ENCODE data around the gene NAPSA. TPM values are rescaled to one million over a fixed set of nuclear protein-coding genes. Genes with fewer than 3 reads are reported as not detected.

The NAPSA gene
- polyA plus RNA-seq, 1 experiment, result 0.10 TPM

GRCh38 chr19:50319156-50319555 is 46.3 kb downstream of the NAPSA start:
- DNase-seq (ENCODE audit: low read depth, low spot score), result no peak
- H3K27me3 ChIP-seq (ENCODE audit: control insufficient read depth, insufficient read depth, low read length), result peaks cover 23% of the 10 kb centered on the region
- H3K9me3 ChIP-seq (ENCODE audit: control insufficient read depth, insufficient read depth, low read length), result no peaks in the 10 kb centered on the region; the same call in 1 of the 2 replicates
- TF ChIP-seq CTCF (IDR thresholded peaks at IDR 0.05; ENCODE audit: low read depth, low read length), result no peak
- CTCF ChIA-PET, result no interaction called here
- no peak overlapping the region for H3K4me3 ChIP-seq (ENCODE audit: low read depth, low read length)
- no peak overlapping the region for H3K27ac ChIP-seq (ENCODE audit: low read depth, low read length)
- POLR2A ChIA-PET, result no interaction called here

GRCh38 chr19:50318438-50318837 is 47.0 kb downstream of the NAPSA start:
- H3K9me3 ChIP-seq (ENCODE audit: control insufficient read depth, insufficient read depth, low read length), result no peaks in the 10 kb centered on the region; the same call in 1 of the 2 replicates
- H3K27me3 ChIP-seq (ENCODE audit: control insufficient read depth, insufficient read depth, low read length), result peaks cover 28% of the 10 kb centered on the region
- H3K4me3 ChIP-seq (ENCODE audit: low read depth, low read length), result no peak overlapping the region
- H3K27ac ChIP-seq (ENCODE audit: low read depth, low read length), result no peak overlapping the region
- POLR2A ChIA-PET, result no interaction called here
- no peak for TF ChIP-seq CTCF (IDR thresholded peaks at IDR 0.05; ENCODE audit: low read depth, low read length)
- DNase-seq (ENCODE audit: low read depth, low spot score), result no peak
- CTCF ChIA-PET, result no interaction called here

- Histone ChIP-seq H3K27me3 (ENCODE audit: control insufficient read depth, insufficient read depth, low read length) (peaks cover 39% of the 10 kb centered on the region), H3K9me3 (ENCODE audit: control insufficient read depth, insufficient read depth, low read length) (no peaks in the 10 kb centered on the region; the same call in 1 of the 2 replicates), H3K27ac (ENCODE audit: low read depth, low read length) (no peak overlapping the region), H3K4me3 (ENCODE audit: low read depth, low read length) (no peak overlapping the region)
- ChIA-PET POLR2A (interaction anchor here (0.6 kb wide), 1 partner anchor 93 kb away, joined by 3 read pairs; no protein-coding TSS in a partner anchor), CTCF (no interaction called here)
- DNase-seq (ENCODE audit: low read depth, low spot score), result no peak
- no peak for TF ChIP-seq CTCF (IDR thresholded peaks at IDR 0.05; ENCODE audit: low read depth, low read length)
Measured at GRCh38 chr19:50317115-50317514, 48.3 kb downstream of the NAPSA start.

GRCh38 chr19:50315773-50316448 is 49.5 kb downstream of the NAPSA start:
- Histone ChIP-seq H3K9me3 (ENCODE audit: control insufficient read depth, insufficient read depth, low read length) (no peaks in the 10 kb centered on the region; the same call in 1 of the 2 replicates), H3K4me3 (ENCODE audit: low read depth, low read length) (no peak overlapping the region), H3K27me3 (ENCODE audit: control insufficient read depth, insufficient read depth, low read length) (peaks cover 39% of the 10 kb centered on the region), H3K27ac (ENCODE audit: low read depth, low read length) (no peak overlapping the region)
- ChIA-PET POLR2A (no interaction called here), CTCF (no interaction called here)
- DNase-seq (ENCODE audit: low read depth, low spot score), result no peak
- no peak for TF ChIP-seq CTCF (IDR thresholded peaks at IDR 0.05; ENCODE audit: low read depth, low read length)
